Erythroblast (primary cell): ENCODE measurements around the gene SMOC2.

ENCODE experiments used
- DNase-seq, 2 experiments: peaks; one replicate each; lab custom pipeline; 2025; lab: John Stamatoyannopoulos, UW
- GATA1 ChIP-seq: IDR thresholded peaks from 2 replicates; pipeline ENCODE4 v1.6.1; 2011; ENCODE audit warnings: low read depth, mild to moderate bottlenecking, control low read depth, low read length, moderate library complexity
- POLR2A ChIP-seq: IDR thresholded peaks from 2 replicates; pipeline ENCODE4 v1.6.1; 2011; ENCODE audit warnings: mild to moderate bottlenecking, low read length

SMOC2 gene

DNA sequence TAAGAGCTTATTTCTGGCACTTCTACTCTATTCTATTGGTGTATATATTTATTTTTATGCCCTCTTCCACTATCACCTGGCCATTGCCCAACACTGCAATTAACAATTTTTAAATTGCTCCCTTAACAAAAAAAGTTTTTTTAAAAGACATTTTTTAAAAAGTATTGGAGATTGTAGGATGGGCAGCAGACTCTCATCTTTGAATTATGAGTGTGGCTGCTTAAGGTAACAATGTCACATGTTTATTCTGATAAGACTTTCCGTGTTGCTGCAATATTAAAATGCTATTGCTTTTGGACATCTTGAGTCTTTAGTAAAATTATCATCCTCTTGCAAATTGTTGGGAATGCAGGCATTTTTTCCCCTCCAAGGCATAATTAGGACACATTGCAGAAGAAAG is 31.4 kb downstream of the SMOC2 start:
- DNase-seq, result no peak
- TF ChIP-seq GATA1 (no peak), POLR2A (no peak)

DNA sequence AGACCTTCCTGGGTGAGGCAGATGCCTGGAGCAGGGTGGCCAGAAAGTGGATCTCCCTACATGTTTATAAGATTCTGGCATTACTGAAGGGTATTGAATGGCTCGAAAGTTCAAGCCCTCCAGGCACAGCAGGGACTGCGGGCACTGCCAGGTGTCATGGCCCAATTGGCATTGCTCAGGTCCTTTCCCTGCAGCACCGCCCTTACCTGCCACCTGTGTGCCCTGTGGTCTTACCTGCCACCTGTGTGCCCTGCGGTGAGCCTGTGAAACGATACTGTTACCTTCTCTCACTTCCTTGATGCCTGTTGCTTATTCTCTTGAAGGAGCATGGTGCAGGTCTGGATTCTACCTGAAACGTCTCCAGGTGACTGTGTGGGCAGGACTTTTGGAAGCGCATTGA is 32.2 kb downstream of the SMOC2 start:
- TF ChIP-seq POLR2A (no peak), GATA1 (no peak)
- DNase-seq, result no peak

DNA sequence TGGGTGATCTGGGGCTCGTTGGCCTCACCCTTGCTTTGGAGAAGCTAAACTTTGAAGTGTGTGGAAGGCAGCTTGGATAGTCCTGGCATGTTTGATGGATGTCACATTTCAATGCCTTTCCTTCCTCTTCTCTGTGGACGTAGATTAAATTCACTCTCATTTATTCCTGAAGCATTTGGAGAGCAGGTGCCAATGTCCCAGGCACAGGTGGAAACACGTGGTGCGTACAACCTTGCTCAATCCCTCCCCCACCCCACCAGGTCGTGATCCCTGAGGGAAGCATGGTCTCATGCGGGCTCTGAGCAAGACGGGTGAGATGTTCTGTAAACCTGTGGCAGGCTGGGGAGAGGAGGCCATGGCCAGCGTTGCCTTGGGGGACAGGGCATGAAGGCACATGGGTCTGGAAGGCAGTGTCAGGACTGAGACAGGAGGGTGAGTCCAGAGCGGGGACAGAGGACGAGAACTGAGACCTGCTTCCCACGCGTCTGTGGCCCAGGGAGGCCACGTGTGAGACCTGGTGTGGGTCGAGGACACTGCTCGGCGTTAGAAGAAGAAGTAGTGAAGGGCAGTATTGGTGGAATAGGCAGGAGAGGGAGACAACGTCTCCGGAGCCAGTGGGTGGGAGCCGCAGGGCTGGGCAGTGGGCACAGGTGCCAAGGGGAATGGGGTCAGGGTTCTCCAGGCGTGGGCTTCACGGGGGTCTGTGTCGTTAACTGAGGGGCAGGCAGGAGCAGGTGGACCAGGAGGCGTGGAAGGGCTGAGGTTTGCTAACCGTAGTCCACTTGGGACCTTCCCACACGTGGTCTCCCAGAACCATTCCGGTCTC is 34.4 kb downstream of the SMOC2 start:
- DNase-seq, result no peak

DNA sequence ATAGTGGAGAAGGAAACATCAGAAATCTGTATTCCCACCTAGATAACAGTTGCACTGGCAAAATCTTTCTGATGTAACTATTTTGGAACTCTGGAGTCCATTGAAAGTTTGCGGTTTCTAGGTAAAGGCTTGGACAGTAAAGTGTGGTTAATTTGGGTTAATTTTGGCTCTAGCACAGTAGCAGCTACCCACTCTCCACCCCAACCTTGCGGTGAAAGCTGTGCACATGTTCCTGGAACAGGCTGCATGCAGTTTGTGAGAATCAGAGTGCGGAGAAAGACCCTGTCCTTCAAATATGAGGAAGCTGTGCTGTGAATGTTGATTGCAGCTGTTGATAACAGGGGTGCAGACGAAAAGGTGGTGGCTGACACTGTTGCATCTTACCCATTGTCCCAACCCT is 38.4 kb downstream of the SMOC2 start:
- TF ChIP-seq GATA1, result no peak
- no peak for TF ChIP-seq POLR2A
- no peak for DNase-seq

More for the DNA sequence above, 34.4 kb downstream of the SMOC2 start:
- no peak for TF ChIP-seq POLR2A
- no peak for TF ChIP-seq GATA1

DNA sequence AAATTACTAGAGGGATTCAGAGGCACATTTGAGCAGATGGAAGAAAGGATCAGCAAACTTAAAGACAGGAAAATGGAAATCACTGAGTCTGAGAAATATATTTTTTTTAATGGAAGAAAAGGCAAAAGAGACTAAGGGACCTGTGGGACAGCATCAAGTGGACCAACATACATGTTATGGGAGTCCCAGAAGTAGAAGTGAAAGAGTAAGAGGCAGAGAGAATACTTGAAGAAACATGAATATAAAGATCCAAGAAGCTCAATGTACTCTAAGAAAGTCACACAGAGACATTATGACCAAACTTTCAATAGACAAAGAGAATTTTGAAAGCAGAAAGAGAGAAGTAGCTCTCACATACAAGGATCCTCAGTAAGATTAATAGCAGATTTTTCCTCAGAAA is 39.5 kb downstream of the SMOC2 start:
- TF ChIP-seq GATA1 (no peak), POLR2A (no peak)
- no peak for DNase-seq

DNA sequence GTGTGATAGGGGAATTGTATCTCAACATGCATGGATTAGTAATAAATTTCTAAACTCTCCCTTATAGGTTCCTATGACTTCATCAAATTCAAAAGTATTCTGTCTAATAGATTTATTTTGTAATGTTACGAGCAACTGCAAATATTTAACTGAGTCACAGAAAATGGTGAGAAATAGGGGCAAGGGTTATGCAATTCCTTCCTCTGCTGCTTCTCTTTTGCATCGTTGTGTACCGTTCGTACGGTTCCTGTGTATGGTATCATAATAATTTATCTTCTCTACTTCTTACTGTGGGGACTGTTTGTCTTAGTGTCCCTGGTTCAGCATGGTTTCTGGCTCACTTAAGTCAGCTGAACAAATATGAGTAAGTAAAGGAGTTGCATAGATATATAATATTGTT is 44.8 kb downstream of the SMOC2 start:
- no peak for TF ChIP-seq POLR2A
- no peak for TF ChIP-seq GATA1
- no peak for DNase-seq

DNA sequence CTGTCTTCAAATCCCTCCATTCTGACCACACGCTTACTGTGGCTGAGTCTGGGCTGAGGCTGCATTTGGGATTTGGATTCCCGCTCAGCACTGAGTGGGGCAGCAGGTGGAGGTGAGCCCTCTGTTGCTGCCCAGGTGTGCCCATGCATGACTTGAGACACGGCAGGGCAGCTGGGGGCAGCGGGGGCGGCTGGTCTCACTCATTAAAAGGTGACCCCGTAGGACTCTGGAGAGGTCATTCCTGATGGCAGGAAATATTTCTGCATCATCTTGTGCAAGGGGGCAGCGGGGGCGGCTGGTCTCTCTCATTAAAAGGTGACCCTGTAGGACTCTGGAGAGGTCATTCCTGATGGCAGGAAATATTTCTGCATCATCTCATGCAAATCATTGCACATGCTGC is 49.8 kb downstream of the SMOC2 start:
- TF ChIP-seq POLR2A, result no peak
- DNase-seq, result no peak

DNA sequence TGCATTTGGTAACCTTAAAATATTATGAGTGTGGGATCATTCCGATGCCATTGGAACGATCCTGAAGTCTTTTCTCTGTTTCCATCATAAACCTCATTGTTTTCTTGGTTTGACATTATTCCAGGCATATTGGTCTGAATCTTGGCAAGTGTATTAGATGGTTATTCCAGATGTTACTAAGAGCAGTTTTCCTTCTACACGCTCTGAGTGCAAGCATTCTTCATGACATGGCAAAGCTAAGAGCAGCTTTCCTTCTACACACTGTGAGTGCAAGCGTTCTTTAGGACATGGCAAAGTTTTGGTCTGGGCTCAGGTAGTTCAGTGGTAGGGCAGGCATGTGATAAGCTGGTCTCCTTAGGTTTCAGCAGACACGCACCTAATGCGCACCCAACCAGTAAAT is 53.0 kb downstream of the SMOC2 start:
- TF ChIP-seq POLR2A (no peak), GATA1 (no peak)
- DNase-seq, result no peak

DNA sequence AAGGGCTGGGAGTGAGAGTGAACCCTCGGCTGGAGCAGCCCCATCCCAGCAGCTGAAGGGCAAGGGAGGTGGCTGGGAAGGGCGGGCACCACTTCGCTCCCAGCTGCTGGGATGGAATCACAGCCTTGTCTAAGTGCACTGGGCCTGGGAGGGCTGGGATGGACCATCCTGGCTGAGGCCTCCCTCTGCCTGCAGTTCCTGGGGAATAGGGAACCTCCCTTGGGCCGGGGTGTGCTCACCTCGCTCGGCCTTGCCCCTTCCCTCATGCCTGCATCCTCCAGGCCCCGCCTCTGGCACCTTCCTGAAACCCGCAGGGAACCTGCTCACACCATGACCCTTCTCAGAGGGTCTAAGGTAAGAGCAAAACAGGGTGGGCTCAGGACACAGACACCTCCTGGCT is 53.7 kb downstream of the SMOC2 start:
- TF ChIP-seq GATA1 (no peak), POLR2A (no peak)
- no peak for DNase-seq

DNA sequence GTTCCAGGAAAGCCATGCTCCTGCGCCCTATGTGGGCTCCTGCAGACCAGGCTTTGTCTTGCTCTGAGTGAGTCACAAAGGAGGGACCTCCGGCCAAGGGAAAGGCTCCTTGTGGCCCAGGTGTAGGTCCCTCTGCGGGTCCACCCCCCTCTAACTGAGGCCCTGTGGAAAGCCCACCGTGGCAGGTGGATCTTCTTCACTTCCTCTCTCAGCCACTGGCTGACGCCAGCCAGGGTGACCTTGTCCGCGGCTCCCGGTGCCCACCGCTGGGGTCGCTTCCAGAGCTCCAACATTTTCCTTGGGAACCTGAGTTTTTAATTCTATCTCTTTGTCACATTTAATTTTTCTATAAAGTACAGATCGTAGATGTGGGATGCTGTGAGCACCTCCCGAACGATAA is 54.1 kb downstream of the SMOC2 start:
- DNase-seq, result no peak
- TF ChIP-seq POLR2A (no peak), GATA1 (no peak)

DNA sequence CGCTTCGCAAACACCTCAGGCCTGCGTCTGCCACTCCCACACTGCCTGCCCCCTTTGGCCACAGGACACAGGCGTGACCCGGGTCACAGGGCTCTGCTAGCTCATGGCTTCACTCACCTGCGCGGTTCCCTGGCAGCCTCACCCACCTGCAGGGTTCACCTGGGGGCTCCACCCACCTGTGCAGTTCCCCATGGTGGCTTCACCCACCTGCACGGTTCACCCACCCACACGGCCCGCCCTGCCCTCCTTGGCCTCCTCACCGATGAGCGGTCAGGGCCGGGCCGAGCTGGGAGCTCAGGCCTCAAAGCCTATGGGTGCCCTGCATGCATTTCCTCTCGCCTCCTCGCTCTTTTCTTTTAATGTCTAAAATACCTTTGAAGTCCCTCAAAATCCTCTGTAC is 54.7 kb downstream of the SMOC2 start:
- DNase-seq, result no peak
- no peak for TF ChIP-seq POLR2A

DNA sequence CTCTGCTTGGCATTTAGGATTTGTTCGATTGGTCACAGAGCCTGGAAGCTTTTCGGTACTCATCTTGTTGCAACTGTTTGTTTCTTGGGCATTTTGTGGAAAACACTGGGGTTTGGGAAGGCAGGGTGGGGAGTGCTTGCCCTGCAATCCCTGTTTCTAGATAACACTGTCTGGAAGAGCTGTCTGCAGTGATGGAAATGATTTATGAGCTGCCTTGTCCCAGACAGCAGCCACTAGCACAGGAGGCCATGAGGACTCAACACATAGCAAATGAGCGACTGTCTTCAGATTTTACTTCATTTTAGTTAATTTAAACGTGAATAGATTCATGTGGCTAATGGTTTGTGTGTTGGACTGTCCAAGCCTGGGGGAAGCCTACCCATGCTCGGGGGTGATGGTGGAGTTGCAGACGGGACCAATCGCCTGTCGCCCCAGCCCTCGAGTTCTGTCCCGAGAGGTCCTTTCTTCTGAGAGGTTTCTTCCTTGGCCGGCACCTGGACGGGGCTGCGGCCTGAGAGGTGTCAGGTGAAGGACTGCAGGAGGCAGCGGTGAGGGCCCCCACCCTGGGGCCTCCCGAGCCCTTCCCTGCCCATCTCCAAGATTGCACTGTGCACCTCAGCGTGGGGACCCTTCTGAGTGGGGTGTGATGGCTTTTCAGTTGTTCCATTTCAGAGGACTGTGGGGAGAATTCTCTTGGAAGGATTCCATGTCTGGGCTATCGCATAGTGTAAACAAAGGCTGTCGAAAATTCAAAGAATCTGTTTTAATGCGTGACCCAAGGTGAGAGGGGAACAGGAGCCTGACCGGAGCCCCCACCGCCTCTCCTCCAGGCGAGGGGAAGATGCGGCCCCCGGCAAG is 55.4 kb downstream of the SMOC2 start:
- TF ChIP-seq GATA1, result no peak
- no peak for DNase-seq

DNA sequence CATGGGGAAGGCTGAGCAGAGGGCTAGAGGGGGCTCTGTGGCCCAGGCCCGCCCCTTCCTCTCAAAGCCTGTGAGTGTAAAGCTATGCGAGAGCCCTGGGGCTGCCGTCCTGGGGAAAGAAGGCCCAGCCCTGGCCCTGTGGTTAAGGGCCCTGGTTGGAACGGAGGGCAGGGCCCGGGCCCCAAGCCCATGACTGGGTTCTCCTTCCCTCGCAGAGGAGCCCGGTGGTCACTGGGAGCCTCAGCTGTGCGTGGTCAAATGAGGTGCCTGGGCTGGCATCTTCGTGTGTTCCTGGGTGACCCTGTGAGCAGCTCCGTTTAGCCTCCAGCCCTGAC is 56.0 kb downstream of the SMOC2 start:
- DNase-seq, result no peak
- TF ChIP-seq POLR2A, result no peak
- TF ChIP-seq GATA1, result no peak

DNA sequence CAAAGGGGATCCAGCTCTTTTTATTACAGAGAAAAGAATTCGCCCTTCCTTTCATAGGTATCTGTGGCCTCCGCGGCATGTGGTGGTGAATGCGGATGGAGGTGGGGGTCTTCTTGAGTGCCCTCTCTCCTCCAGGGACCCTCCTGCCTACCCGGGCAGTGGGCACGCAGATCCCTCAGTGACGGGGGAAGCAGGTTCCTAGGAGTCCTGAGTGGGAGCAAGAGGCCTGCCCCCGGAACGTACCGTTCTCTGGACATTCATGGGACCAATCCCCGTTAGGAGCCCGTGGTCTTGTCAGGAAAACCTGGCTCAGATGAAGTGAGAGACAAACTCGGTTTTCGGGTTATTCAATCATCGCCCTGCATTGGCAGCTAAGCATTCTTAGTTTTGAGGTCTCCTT is 56.4 kb downstream of the SMOC2 start:
- DNase-seq, result no peak
- TF ChIP-seq POLR2A, result no peak
- TF ChIP-seq GATA1, result no peak
